ENCODE results near the gene SVEP1. TPM values are rescaled to one million over a fixed set of nuclear protein-coding genes. Genes with fewer than 3 reads are reported as not detected.

The SVEP1 gene
- polyA plus RNA-seq, 3 donors, result 4.5 to 10.1 (median 6.8) TPM

DNA sequence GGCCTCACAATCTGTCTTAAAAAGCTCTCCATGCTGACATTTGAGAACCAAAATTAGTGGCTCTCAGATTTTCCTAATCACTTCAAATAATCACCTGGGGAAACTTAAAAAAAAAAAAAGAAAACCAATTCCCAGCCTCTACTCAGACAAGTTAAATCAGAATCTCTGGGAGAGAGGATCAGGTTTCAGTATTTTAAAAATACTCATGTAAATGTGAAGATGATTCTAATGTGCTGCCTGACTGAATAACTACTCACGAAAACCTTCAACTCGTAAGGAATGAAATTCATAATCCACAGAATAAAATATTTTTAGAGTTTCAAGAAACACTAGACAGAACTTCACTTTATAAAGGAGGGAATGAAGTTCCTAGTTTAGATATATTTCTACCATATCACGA, 114.4 kb downstream of the SVEP1 start:
- DNase-seq (ENCODE audit: extremely low read depth in 1 of 11, low read depth in 9 of 11, low spot score in 4 of 11), result no peak

DNA sequence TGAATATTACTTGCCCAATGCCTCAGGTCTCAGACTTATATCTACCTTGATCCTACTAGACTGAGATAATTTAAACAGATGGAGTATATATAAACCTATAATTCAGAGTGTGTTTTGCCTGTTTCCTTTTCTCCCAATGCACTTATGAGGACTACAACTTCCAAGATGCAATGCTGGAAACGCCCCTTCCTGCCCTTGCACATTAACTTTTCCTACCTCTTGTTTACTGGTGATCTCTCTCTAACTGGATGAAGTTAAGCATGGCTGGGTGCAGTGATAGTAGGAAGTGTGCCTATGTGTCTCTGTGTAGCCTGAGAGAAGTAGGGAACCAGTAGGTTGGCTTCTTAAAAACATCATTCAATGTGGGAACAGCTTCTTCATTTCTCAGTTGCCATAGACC, 115.2 kb downstream of the SVEP1 start:
- no peak for DNase-seq (ENCODE audit: extremely low read depth in 1 of 11, low read depth in 9 of 11, low spot score in 4 of 11)

DNA sequence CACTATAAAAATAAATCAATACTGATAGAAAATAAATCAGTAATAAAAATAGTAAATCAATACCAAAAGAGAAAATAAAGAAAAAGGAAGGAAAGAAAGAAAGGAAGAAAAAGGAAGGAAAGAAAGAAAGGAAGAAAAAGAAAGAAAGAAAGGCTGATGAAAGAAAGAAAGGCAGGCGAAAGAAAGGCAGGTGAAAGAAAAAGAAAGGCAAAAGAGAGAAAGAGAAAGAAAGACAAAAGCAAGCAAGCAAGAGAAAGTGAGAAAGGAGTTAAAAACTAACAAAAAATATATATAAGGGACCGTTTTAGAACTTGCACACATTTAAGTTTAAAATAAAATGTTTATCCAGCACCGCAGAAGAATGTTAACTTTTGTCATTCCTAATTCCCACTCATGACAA, 116.0 kb downstream of the SVEP1 start:
- DNase-seq (ENCODE audit: extremely low read depth in 1 of 11, low read depth in 9 of 11, low spot score in 4 of 11), result no peak

DNA sequence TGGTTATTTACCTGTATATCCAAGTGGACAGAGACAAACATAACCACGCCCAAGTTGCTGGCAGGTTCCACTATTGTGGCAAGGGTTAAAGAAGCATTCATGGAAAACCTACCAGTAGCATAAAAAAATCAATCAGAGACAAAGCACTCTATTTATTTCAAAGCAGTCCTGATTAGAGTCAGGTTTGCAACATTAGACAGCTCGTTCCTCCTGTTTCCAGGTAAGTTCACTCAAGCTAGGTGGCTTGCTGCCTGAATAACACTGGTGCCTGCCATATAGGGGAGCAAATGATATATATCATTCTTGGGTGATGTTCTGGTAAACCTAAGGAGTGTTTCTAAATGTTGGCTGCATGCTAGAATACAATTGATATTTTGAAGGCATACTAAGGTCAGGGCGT, 122.3 kb downstream of the SVEP1 start:
- no peak for DNase-seq (ENCODE audit: extremely low read depth in 1 of 11, low read depth in 9 of 11, low spot score in 4 of 11)

DNA sequence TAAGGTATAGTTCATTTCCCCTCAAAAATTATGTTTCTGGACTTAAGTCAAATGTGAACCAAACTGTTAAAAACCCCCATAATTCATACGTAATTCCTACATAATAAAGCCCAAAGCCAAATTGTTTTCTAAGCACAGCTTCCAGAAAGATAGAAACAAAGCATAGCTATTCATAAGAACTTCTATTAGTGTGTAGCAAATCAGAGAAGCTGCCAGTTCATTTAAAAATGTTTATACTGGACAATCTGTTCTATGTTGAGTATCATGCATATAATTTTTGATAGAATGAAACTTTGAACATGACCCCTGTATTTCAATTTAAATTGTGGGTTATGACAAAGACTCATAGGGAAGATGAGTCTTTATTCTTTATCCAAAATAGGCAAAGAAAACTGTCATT, 122.9 kb downstream of the SVEP1 start:
- no peak for DNase-seq (ENCODE audit: extremely low read depth in 1 of 11, low read depth in 9 of 11, low spot score in 4 of 11)

GRCh38 chr9:110455860-110456259, 123.7 kb downstream of the SVEP1 start:
- no peak for DNase-seq (ENCODE audit: extremely low read depth in 1 of 11, low read depth in 9 of 11, low spot score in 4 of 11)

DNA sequence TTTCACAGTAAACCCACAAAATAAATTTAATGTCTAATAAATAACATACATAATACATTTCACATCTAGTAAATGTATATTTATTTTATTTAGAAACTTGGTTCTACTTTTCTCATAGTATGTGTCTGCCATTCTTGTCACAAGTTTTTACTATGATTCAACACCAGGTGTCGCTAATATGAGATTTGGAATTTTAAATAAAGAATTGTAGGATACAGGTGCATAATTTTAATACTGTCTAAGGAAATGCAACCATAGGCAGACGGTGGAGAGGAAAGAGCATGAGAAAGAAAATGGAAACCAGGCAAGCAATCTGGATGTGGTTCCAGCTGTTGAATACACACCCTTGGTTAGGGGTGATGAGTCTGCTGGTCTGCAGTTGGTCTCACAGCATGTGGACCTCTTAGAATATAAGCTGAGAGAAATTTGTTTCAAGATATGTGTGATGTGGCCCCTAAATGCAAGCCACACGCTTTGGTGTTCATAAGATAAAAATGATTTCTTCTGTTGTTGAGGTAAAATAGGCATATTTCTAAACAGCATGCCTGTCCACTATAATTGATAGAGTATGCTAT, 127.2 kb downstream of the SVEP1 start:
- peak in 3 of 11 donors; percentile 5 to 8 (median 6) for DNase-seq (ENCODE audit: extremely low read depth in 1 of 11, low read depth in 9 of 11, low spot score in 4 of 11)

GRCh38 chr9:110451726-110452125, 127.8 kb downstream of the SVEP1 start:
- peak in 2 of 11 donors; percentile 7 to 13 for DNase-seq (ENCODE audit: extremely low read depth in 1 of 11, low read depth in 9 of 11, low spot score in 4 of 11)

DNA sequence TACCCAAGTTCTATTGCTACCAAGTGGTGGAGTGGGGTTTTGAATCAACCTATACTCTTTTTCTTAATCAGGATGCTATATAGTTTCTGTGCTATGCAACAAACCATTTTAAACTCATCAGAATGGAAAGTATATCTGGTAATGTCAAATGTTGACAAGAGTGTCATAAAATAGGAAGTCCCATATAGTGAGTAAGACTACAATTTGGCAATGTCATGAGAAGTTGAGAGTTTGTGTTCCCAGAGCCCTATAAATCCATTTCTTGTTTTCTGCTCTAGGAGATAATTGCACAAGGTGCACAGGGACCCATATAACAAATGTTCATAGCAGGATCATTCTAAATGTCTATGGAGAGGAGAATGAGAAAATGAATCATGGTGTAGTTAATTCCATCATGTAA, 132.1 kb downstream of the SVEP1 start:
- DNase-seq (ENCODE audit: extremely low read depth in 1 of 11, low read depth in 9 of 11, low spot score in 4 of 11), result no peak

DNA sequence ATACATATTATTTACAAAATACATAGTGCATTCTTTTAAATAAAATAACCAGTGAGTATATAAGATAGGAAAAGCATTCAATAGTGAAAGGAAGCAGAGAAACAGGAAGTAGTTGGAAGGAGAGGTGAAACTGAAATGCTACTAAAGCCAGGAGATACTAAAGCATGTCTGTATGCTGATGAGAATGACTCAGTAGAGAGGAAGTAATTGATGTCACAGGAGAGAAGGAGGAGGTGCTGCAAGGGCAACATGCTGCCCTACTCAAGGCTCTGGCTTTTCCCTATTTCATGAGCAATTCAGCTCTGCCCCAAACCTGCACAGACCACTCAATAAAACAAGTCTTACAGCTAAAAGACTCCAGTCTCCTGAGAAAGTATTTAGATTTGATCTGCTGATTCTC, 133.4 kb downstream of the SVEP1 start:
- DNase-seq (ENCODE audit: extremely low read depth in 1 of 11, low read depth in 9 of 11, low spot score in 4 of 11), result no peak

GRCh38 chr9:110444911-110445310, 134.6 kb downstream of the SVEP1 start:
- DNase-seq (ENCODE audit: extremely low read depth in 1 of 11, low read depth in 9 of 11, low spot score in 4 of 11), result no peak

DNA sequence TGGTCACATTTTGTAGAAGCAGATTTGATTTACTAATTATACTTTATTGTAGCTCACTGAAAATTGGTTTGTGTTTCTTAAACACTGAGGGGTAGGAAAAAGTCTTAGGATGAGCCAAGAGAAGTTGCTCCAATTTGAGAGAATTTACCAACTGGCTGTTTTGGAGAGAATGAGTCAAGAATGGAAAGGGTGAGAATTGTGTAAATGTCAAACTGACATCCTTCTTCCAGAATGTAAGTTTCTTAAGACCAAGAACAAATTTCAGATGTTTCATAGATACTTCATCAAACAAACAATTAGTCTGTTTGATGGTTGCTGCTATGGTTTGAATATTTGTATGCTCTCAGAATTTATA, 135.7 kb downstream of the SVEP1 start:
- no peak for DNase-seq (ENCODE audit: extremely low read depth in 1 of 11, low read depth in 9 of 11, low spot score in 4 of 11)

DNA sequence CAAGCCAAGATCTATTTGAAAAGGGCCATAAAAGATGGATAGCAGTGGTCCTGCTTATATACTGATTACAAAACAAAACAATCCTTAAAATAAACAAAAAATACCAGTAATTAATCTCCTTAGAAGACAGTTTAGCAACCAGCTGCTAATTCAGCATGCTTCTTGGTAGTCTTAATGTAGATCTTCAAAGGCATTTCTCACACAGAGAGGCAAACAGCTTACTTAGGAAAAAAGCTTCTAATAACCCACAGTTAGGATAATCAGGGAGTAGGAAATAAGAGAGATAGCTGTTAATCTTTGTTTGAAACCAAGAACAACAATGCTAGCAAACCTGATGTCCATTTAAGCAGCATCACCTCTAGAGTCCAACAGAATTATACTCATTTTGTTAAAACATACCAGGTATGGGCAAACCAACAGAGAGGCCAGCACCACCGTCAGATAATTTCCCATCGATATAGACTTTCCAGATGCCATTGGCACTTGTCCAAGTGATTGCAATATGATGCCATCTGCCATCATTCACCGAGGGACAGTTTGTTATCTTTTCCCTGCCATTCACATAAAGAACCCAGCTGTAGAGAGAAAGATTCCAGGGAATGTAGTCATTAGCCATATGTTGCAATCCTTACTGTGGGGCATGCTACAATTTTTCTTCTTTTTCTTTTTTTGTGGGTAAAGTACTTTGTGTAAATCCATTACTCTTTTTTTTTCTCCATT, 136.2 kb downstream of the SVEP1 start:
- DNase-seq (ENCODE audit: extremely low read depth in 1 of 11, low read depth in 9 of 11, low spot score in 4 of 11), result no peak

- DNase-seq (ENCODE audit: extremely low read depth in 1 of 11, low read depth in 9 of 11, low spot score in 4 of 11), result no peak
Measured at GRCh38 chr9:110440796-110441195, 138.7 kb downstream of the SVEP1 start.

DNA sequence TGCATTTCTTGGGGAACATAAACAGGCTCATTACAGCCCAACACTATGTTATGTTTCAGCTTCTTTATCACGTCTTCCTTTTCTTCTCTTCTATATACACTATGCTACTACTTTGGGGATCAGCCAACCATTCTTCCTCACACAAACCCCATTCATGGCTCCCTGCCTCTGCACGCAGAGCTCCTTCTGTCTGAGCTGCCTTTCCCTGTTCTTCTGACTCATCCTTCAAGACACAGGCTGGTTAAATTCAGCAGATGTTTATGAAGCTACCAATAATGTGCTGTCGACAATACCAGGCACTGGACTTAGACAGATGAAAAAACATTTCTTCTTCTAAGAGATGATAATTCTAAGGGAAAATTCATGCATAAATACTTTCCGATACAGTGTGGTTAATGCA, 139.4 kb downstream of the SVEP1 start:
- no peak for DNase-seq (ENCODE audit: extremely low read depth in 1 of 11, low read depth in 9 of 11, low spot score in 4 of 11)

- no peak for DNase-seq (ENCODE audit: extremely low read depth in 1 of 11, low read depth in 9 of 11, low spot score in 4 of 11)
Measured at GRCh38 chr9:110432253-110432652, 147.3 kb downstream of the SVEP1 start.

- DNase-seq (ENCODE audit: extremely low read depth in 1 of 11, low read depth in 9 of 11, low spot score in 4 of 11), result no peak
Measured at GRCh38 chr9:110429453-110429852, 150.1 kb downstream of the SVEP1 start.

- peak in 3 of 11 donors; percentile 11 to 30 (median 15) for DNase-seq (ENCODE audit: extremely low read depth in 1 of 11, low read depth in 9 of 11, low spot score in 4 of 11)
Measured at GRCh38 chr9:110427497-110428104, 151.9 kb downstream of the SVEP1 start.

GRCh38 chr9:110426052-110426709, 153.4 kb downstream of the SVEP1 start:
- peak in 1 of 11 donors; percentile 13 for DNase-seq (ENCODE audit: extremely low read depth in 1 of 11, low read depth in 9 of 11, low spot score in 4 of 11)

DNA sequence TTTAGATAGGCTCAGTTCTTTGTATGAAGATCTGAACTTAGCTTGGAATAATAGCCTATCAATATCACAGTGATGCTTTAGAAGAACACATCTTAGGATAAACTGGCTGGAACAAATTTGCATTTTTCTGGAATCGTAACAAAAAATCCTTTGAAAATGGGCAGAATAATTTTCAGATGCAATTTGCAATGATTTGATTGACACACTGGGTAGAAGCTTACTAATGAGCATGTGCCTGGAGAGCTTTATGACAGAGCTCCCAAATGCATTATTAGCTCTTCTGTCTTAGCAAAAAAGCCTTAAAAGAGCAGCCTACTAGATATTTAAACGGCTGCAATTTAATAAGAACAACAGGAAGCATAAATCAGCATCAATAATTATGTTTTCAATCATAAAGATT, 165.1 kb downstream of the SVEP1 start:
- no peak for DNase-seq (ENCODE audit: extremely low read depth in 1 of 11, low read depth in 9 of 11, low spot score in 4 of 11)
